HG03342 (cell line): ENCODE data around the gene UNC5CL.
"Not testable (repeated sequence)": the region's sequence is repeated elsewhere in the genome, so short reads cannot be mapped to it uniquely, and the experiment has no call there.

Source experiments
- ATAC-seq: cut with Tn5 transposase; IDR thresholded peaks from one replicate; pipeline ENCODE4 v1.9.1; 2021; ENCODE audit warnings: mild to moderate bottlenecking, moderate library complexity; ENCODE audit not compliant: unreplicated experiment

UNC5CL gene

GRCh38 chr6:41009669-41010068, 29.4 kb downstream of the UNC5CL start:
- ATAC-seq = no peak

- ATAC-seq = no peak
Measured at GRCh38 chr6:41008011-41008410, 31.0 kb downstream of the UNC5CL start.

GRCh38 chr6:41006980-41007379, 32.0 kb downstream of the UNC5CL start:
- not testable (repeated sequence) for ATAC-seq

DNA sequence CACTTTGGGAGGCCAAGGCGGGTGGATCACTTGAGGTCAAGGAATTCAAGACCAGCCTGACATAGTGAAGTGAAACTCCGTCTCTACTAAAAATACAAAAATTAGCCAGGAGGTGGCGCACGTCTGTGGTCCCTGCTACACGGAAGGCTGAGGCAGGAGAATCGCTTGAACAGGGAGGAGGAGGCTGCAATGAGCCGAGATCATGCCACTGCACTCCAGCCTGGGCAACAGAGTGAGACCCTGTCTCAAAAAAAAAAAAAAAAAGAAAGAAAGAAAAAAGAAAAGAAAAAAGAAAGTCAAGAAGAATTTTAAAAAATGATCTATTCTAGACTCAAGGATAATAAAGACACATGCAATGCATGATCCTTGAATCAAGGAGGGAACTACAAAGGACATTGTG, 32.8 kb downstream of the UNC5CL start:
- ATAC-seq = not testable (repeated sequence)

DNA sequence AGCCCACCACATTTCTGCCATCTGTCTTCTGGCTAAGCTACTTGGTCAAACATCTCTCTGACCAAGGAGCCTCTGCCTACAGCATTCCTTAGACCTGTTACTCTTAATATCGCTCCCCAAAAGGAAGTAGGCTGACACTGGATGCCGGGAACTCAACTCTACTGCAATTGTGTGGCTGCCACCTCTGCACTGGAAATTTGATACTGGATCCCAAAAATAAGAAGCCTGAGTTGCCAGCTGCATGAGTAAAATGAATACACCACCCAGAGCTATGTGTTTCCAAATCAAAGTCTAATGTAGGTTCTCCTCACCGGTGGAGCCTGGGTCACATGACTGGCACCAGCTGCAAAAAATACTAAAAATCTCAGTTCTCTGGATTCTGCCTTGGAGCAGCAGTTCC, 36.9 kb downstream of the UNC5CL start:
- no peak for ATAC-seq

DNA sequence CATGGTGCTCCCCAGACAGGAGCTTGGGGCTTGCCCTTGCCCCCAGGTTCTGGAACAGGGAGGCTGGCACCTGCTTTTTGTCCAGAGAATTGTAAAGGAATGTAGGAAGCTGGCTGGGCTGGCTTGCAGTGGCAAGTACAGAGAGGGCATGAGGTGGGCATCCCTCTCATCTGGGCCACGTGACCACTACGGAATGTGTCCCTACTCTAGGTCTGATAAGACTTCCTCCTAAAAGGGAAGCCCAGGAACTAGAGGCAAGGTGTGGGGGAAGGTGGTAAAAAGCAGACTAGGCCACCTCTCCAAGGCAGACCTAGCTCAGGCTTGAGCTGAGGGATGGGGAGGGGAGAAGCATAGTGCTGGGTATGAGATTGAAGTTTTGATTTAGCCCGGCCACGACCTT, 38.8 kb downstream of the UNC5CL start:
- ATAC-seq = no peak

DNA sequence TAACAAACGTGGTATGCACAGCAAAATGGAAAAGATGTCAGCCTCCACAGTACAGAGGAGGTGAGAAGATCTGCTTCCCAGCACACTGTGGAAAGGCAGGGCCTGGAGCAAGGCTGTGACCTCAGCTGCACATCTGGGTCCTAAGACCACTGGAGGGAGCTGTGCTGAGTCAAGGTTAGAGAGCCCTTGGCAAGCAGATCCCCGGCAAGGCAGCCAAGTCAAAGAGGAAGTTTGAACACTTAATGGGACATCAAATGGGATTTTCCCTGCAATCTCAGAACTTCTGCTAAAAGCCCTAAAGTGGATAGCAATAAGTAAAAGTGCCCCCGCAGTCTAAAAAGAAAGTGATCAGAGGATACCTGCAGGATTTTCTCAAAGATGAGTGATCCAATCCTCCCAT, 39.5 kb downstream of the UNC5CL start:
- ATAC-seq = no peak

DNA sequence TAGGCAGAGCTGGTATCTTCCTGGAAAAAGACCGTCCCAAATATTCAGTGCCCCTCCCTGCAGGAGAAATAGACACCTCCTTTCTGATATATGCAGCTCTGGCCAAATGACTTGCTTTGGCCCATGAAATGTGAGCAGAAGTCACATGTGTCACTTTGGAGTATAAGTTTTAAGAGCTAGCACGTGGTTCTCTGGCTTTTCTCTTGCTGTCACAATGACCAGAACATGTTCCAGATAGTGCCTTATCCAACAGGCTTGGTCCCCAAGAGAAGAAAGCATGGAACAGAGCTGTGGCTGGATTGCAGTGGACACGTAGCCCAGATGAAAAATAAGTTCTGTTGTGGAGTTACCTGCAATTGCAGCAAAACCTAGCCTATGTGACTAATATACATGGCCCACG, 40.4 kb downstream of the UNC5CL start:
- no peak for ATAC-seq

- ATAC-seq = no peak
Measured at GRCh38 chr6:40997234-40997957, 41.6 kb downstream of the UNC5CL start.

- ATAC-seq = no peak
Measured at GRCh38 chr6:40996591-40997233, 42.3 kb downstream of the UNC5CL start.

DNA sequence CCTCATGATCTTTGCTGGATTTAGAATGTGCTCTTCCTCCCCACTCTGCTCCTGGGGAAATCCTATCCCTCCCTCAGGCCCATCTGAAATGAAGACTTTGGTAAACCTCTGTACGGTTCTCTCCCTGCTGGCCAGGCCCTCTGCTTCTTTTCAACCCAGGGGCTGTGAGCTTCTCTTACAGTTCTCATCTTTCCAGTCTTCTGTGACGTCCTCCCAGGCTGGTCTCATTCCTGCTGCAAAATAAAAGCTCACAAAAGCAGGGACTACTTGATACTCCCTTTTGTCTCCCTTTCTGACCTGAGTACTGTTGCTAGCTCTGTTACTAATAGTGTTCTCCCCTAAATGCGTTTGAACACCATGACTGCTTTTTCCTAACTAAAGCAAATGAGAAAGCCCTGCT, 46.3 kb downstream of the UNC5CL start:
- no peak for ATAC-seq

DNA sequence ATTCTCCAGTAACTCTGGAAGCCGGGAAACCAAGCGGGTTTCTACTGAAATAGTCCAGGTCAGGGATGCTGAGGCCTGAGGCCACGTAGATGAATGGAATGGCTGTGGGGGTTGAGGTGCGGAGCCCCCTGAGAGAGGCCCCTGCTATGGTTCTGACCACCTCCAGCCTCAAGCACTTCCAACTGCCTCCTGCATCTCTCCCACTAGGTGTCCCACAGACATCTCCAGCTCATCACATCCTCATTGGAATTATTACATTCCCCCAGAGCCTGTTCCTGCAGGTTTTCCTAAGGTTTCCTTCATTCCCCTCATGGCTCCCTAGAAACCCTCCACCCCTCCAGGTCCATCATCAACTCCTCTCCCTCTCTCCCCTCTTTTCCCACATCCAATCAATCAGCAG, 48.7 kb downstream of the UNC5CL start:
- no peak for ATAC-seq

DNA sequence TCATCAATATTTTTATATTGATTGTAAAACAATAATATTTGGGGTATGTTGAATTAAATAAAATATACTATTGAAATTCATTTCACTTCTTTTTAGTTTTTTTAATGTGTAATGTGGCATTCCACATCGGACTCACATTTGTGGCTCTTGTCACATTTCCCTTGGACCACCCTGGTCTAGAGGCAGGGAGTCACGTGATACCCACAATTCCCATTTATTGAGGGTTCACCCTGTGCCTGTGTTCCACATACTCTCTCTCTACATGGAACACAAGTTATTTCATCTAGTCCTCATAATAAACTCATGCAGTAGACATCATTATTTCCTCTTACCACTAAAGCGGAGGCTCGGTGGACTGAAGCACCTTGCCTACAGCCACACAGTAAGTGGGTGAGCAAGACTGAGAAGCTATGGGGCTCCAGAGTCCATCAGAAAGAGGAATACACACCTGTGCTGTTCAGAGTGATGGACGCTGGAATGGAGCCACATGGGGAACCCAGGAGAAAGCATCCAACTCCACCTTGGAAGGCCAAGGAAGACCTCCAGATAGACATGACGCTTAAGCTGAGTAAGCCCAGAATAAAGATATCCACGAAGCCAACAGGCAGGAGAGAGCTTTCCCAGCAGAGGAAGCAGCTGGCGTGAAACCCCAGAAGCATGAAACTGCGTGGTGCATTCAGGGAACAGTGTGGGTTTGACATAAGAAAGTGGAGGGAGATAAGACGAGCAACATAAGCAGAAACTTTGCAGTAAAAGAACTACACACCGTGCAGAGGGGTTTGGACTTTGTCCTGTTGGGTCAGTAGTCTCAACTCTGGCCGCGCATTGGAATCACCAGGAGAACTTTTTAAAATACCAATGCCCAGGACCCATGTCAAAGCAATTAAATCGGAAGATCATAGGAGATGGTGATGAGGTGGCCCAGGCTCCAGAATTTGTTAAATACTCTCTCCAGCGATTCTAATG, 49.5 kb downstream of the UNC5CL start:
- ATAC-seq = no peak

DNA sequence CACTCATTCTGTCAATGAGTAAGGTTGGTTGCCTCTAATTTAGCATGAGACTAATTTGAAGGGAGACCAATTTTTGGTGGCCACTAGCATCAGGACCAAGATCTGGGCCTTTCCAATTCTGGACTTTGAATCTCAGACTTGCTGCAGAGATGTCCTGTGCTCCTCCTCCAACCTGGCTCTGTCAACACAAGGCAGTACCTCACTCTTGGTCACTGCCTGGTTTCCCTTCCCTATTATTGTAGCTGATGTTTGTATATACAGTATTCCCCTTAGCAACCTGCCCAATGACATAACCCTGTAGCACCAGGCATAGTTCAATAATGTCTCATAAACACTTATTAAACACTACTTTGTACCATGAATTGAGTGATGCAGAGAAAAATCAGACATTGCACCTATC, 50.4 kb downstream of the UNC5CL start:
- ATAC-seq = no peak

- no peak for ATAC-seq
Measured at GRCh38 chr6:40986921-40987819, 51.9 kb downstream of the UNC5CL start.

GRCh38 chr6:40986364-40986763, 52.7 kb downstream of the UNC5CL start:
- ATAC-seq = no peak

- no peak for ATAC-seq
Measured at GRCh38 chr6:40983752-40984151, 55.3 kb downstream of the UNC5CL start.

- no peak for ATAC-seq
Measured at GRCh38 chr6:40982917-40983316, 56.1 kb downstream of the UNC5CL start.

DNA sequence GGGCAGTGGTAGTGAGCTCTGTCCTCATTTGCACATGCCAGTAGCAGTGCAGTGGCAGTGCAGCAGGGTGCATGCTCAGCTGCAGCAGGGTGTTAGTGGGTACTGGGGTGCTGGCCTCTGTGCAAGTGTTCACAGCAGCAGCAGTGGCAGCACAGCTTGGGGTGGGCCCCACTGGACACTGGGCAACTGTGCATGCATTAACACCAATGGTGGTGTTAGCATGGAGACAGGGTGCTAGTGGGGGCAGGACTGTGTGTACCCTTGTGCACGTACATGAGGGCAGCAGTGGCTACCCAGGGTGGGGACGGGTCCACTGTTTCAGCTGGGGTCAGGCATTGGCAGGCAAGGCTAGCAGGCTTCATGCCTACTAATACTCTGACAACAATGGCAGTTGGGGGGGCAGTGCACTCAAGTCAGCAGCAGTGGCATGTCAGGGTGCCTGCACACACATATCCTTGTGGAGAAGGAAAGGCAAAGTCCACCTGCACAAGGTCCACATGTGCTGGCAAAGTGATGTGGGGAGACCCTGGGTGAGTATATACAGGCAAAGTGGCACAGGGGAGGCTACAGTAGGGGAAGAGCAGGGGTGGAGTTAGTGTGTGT, 60.2 kb downstream of the UNC5CL start:
- ATAC-seq = no peak

GRCh38 chr6:40977695-40978094, 61.3 kb downstream of the UNC5CL start:
- no peak for ATAC-seq
